ENCODE results near the gene UNC45A. TPM values are rescaled to one million over a fixed set of nuclear protein-coding genes. Genes with fewer than 3 reads are reported as not detected.
A peak's percentile ranks its signal among the peaks of the same experiment; 100 is the strongest.

UNC45A gene
- total RNA-seq, 6 experiments from 2014 or later, result 13.3 to 33.0 (median 25.4) TPM

GRCh38 chr15:90939756-90940155 lies 4.7 kb downstream of the UNC45A start:
- Histone ChIP-seq H3K4me3 (no peak overlapping the region), H3K9me3 (no peaks in the 10 kb centered on the region), H3K36me3 (peaks cover 0 to 61% (median 33%) of the 10 kb centered on the region in 4 donors), H3K27ac (no peak overlapping the region), H3K27me3 (no peaks in the 10 kb centered on the region), H3K4me1 (peaks cover 0 to 9% (median 0%) of the 10 kb centered on the region in 4 donors)
- DNase-seq (no peak), ATAC-seq (no peak)
- no CpG with 5 or more reads among the region's 7 CpGs for WGBS (ENCODE audit: insufficient coverage, low coverage, low lambda C conversion rate, missing lambda C conversion rate)
- intact Hi-C loops (cut with DNase I), result no loop called here
- TF ChIP-seq, protein P1, sequence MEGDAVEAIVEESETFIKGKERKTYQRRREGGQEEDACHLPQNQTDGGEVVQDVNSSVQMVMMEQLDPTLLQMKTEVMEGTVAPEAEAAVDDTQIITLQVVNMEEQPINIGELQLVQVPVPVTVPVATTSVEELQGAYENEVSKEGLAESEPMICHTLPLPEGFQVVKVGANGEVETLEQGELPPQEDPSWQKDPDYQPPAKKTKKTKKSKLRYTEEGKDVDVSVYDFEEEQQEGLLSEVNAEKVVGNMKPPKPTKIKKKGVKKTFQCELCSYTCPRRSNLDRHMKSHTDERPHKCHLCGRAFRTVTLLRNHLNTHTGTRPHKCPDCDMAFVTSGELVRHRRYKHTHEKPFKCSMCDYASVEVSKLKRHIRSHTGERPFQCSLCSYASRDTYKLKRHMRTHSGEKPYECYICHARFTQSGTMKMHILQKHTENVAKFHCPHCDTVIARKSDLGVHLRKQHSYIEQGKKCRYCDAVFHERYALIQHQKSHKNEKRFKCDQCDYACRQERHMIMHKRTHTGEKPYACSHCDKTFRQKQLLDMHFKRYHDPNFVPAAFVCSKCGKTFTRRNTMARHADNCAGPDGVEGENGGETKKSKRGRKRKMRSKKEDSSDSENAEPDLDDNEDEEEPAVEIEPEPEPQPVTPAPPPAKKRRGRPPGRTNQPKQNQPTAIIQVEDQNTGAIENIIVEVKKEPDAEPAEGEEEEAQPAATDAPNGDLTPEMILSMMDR (IDR thresholded peaks at IDR 0.05), result no peak
- no peak for TF ChIP-seq POLR2A (IDR thresholded peaks at IDR 0.05)

DNA sequence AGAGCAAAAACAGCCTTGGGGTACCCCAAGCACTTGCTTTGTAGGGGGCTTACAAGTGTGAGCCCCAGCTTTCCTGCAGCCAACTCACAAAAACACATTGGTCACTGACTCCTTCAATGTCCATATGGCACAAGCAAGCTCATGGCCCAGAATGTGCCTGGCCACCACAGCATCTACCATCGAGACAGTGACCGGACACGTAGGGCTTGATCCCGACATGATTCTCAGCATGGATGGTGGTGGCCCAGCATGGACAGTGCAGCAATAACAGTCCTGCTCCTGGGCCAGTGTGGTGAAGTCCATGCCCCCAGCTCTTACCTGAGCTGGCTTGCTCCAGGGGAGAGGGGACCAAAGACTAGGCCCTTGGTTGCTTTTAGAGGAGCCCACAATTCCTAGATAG lies 6.0 kb downstream of the UNC45A start:
- H3K27me3 ChIP-seq, result no peaks in the 10 kb centered on the region
- no peak overlapping the region for H3K27ac ChIP-seq
- intact Hi-C loops (cut with DNase I), result no loop called here
- WGBS (ENCODE audit: insufficient coverage, low coverage, low lambda C conversion rate, missing lambda C conversion rate), result no CpG with 5 or more reads among the region's 4 CpGs
- H3K4me3 ChIP-seq, result no peak overlapping the region
- peaks cover 0 to 2% (median 0%) of the 10 kb centered on the region in 4 donors for H3K4me1 ChIP-seq
- no peaks in the 10 kb centered on the region for H3K9me3 ChIP-seq
- TF ChIP-seq, protein P1 (IDR thresholded peaks at IDR 0.05), result no peak
- TF ChIP-seq POLR2A (IDR thresholded peaks at IDR 0.05), result no peak
- DNase-seq (no peak), ATAC-seq (no peak)
- peaks cover 0 to 66% (median 37%) of the 10 kb centered on the region in 4 donors for H3K36me3 ChIP-seq

DNA sequence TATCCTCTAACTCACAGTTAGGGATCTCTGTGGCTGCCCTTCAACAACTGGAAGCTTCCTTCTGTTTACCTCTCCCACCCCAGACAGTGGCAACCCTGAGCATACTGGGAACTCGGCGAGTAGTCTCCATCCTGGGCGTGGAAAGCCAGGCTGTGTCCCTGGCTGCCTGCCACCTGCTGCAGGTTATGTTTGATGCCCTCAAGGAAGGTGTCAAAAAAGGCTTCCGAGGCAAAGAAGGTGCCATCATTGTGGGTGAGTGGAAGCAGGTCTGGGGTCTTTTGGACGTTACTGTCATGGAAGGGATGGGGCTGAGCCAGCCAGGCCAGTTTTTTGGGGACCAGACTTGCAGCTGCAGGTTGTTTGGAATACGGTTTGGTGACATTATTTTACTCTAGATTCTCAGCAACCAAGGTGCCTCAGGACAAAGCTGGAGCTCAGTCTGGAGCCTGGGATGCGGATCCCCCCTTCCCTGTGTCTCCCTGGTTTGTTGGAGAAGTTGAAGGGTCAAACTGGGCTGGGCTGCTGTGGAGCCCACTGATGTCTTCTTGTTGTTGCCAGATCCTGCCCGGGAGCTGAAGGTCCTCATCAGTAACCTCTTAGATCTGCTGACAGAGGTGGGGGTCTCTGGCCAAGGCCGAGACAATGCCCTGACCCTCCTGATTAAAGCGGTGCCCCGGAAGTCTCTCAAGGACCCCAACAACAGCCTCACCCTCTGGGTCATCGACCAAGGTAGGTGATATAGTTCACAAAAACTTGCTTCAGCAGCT lies 7.5 kb downstream of the UNC45A start:
- H3K27me3 ChIP-seq, result no peaks in the 10 kb centered on the region
- ATAC-seq (no peak), DNase-seq (peak in 1 of 3 donors; percentile 21)
- H3K9me3 ChIP-seq, result no peaks in the 10 kb centered on the region
- peaks cover 0 to 77% (median 41%) of the 10 kb centered on the region in 4 donors for H3K36me3 ChIP-seq
- TF ChIP-seq POLR2A (IDR thresholded peaks at IDR 0.05), result no peak
- TF ChIP-seq, protein P1 (IDR thresholded peaks at IDR 0.05), result no peak
- H3K4me3 ChIP-seq, result no peak overlapping the region
- 90% methylated on average over 7 of the region's 12 CpGs for WGBS (ENCODE audit: insufficient coverage, low coverage, low lambda C conversion rate, missing lambda C conversion rate)
- no peak overlapping the region for H3K27ac ChIP-seq
- intact Hi-C loops (cut with DNase I), result no loop called here
- no peaks in the 10 kb centered on the region for H3K4me1 ChIP-seq

DNA sequence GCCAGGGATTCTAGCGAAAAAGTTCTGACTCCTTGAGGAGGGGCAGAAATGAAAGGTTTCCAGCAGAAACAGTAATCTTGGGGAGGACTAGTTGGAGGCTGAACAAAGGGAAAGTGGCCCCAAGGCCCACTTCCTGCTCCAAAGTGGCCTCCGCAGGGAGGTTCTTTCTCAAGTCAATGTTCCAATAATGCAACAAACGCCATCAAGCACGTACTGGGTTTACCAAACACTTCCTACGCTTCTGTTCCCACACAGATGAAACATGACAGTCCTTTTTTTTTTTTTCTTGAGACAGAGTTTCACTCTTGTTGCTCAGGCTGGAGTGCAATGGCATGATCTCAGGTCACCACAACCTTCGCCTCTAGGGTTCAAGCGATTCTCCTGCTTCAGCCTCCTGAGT lies 10.0 kb downstream of the UNC45A start:
- no peaks in the 10 kb centered on the region for H3K27me3 ChIP-seq
- 87% methylated on average over 5 of the region's 7 CpGs for WGBS (ENCODE audit: insufficient coverage, low coverage, low lambda C conversion rate, missing lambda C conversion rate)
- no peak overlapping the region for H3K27ac ChIP-seq
- TF ChIP-seq, protein P1 (IDR thresholded peaks at IDR 0.05), result no peak
- no peak for TF ChIP-seq POLR2A (IDR thresholded peaks at IDR 0.05)
- intact Hi-C loops (cut with DNase I), result no loop called here
- ATAC-seq, result no peak
- no peaks in the 10 kb centered on the region for H3K4me1 ChIP-seq
- peak in 1 of 3 donors; percentile 11 for DNase-seq
- H3K4me3 ChIP-seq, result no peak overlapping the region
- H3K36me3 ChIP-seq, result peaks cover 0 to 83% (median 46%) of the 10 kb centered on the region in 4 donors
- H3K9me3 ChIP-seq, result no peaks in the 10 kb centered on the region

Data from right lobe of liver (tissue), 6 donors.